GM12878 (cell line): ENCODE data around the gene CRB3. TPM values are rescaled to one million over a fixed set of nuclear protein-coding genes. Genes with fewer than 3 reads are reported as not detected.

Experiments used
- ATAC-seq: fragments of 200-7000 bp; cut with Tn5 transposase; 3 replicates; pipeline ENCODE4 v1.9.1; 2020; ENCODE audit warnings: mild to moderate bottlenecking, moderate library complexity
- BruUV-seq: library from RNA; stranded (reverse); fragments of 400-500 nt; replicated peaks from 2 replicates; lab custom pipeline; 2021; lab: Mats Ljungman, UMichigan
- CTCF ChIA-PET: fragments of 300-600 bp; sonication (Branson Sonifier 250); formaldehyde crosslinking; extraction: SDS; loops from one replicate; lab custom pipeline; 2021; ENCODE audit warnings: inconsistent platforms; lab: Yijun Ruan, JAX
- POLR2A ChIA-PET: fragments of 350-600 bp; formaldehyde crosslinking; extraction: SDS; loops from one replicate; lab custom pipeline; 2021; ENCODE audit warnings: inconsistent platforms; lab: Charles Lee
- RAD21 ChIA-PET: fragments of 300-600 bp; sonication (Branson Sonifier 250); formaldehyde crosslinking; loops from one replicate; lab custom pipeline; 2023; ENCODE audit warnings: antibody characterized with exemption; ENCODE audit not compliant: unreplicated experiment; lab: Charles Lee
- SMC1A ChIA-PET: fragments of 300-600 bp; sonication (Branson Sonifier 250); formaldehyde crosslinking; loops from one replicate; lab custom pipeline; 2023; ENCODE audit not compliant: unreplicated experiment, uncharacterized antibody; lab: Charles Lee
- DNase-seq: peaks from one replicate; pipeline ENCODE4 v3.0.0-alpha.2; 2011; ENCODE audit warnings: low read depth, low spot score
- FAIRE-seq: peaks from 3 replicates; lab custom pipeline; 2011; peaks lifted over from hg19 to GRCh38; lab: Jason Lieb, UNC
- H2AFZ ChIP-seq: 2 replicates; pipeline ENCODE4 v1.6.0; 2011; ENCODE audit warnings: low read depth, low read length, control low read depth; ENCODE audit not compliant: control insufficient read depth
- H3K27ac ChIP-seq: 2 replicates; pipeline ENCODE4 v1.5.1; 2011; ENCODE audit warnings: control low read depth; ENCODE audit not compliant: control insufficient read depth, insufficient read depth
- H3K27me3 ChIP-seq, 2 experiments: replicated peaks in 1 of 2; 2 replicates each; pipeline versions ENCODE4 v1.6.0 to v1.6.1; 2011; ENCODE audit warnings: low read length in 1 of 2; ENCODE audit not compliant: control insufficient read depth in 2 of 2, insufficient read depth in 2 of 2
- H3K36me3 ChIP-seq, 2 experiments: 2 replicates each; pipeline ENCODE4 v1.5.1; 2011; ENCODE audit warnings: low read length in 1 of 2; ENCODE audit not compliant: control insufficient read depth in 2 of 2, insufficient read depth in 2 of 2
- H3K4me1 ChIP-seq: 2 replicates; pipeline ENCODE4 v1.6.1; 2011; ENCODE audit warnings: mild to moderate bottlenecking, low read length, moderate library complexity, mixed read lengths; ENCODE audit not compliant: control insufficient read depth, insufficient read depth
- H3K4me2 ChIP-seq: 2 replicates; pipeline ENCODE4 v1.6.0; 2011; ENCODE audit warnings: control low read depth; ENCODE audit not compliant: control insufficient read depth, insufficient read depth
- H3K4me3 ChIP-seq: fragments of 200-600 bp; sonication (generic); 2 replicates; pipeline ENCODE4 v1.5.1; 2016
- H3K79me2 ChIP-seq: 2 replicates; pipeline ENCODE4 v1.6.0; 2011; ENCODE audit warnings: low read length; ENCODE audit not compliant: control insufficient read depth, insufficient read depth
- H3K9ac ChIP-seq: 2 replicates; pipeline ENCODE4 v1.8.0; 2011; ENCODE audit warnings: low read length, control low read depth, mixed read lengths; ENCODE audit not compliant: control insufficient read depth, insufficient read depth
- H3K9me3 ChIP-seq: replicated peaks from 3 replicates; pipeline ENCODE4 v1.5.1; 2011; ENCODE audit warnings: mild to moderate bottlenecking, low read length; ENCODE audit not compliant: control insufficient read depth, insufficient read depth
- H4K20me1 ChIP-seq: 2 replicates; pipeline ENCODE4 v1.6.0; 2011; ENCODE audit not compliant: control insufficient read depth, insufficient read depth
- BCLAF1 ChIP-seq: fragments of 450-650 bp; IDR thresholded peaks from 2 replicates; pipeline ENCODE4 v1.6.1; 2017; ENCODE audit warnings: antibody characterized with exemption, mild to moderate bottlenecking, moderate library complexity
- CREB1 ChIP-seq: IDR thresholded peaks from 2 replicates; pipeline ENCODE4 v1.6.1; 2012; ENCODE audit warnings: low read depth, mild to moderate bottlenecking, inconsistent platforms
- IKZF2 ChIP-seq, 2 experiments: fragments of 450-650 bp; IDR thresholded peaks; 2 replicates each; pipeline ENCODE4 v1.6.1; 2017; ENCODE audit warnings: mild to moderate bottlenecking in 2 of 2, moderate library complexity in 2 of 2
- LARP7 ChIP-seq: fragments of 450-650 bp; IDR thresholded peaks from 2 replicates; pipeline ENCODE4 v1.6.1; 2017; ENCODE audit warnings: mild to moderate bottlenecking
- MTA2 ChIP-seq: fragments of 450-650 bp; IDR thresholded peaks from 2 replicates; pipeline ENCODE4 v1.6.1; 2016; ENCODE audit warnings: low read depth, mild to moderate bottlenecking, moderate library complexity
- MYB ChIP-seq: fragments of 150-350 bp; IDR thresholded peaks from 2 replicates; pipeline ENCODE4 v1.6.1; 2014; ENCODE audit warnings: mild to moderate bottlenecking, low read depth, low read length, borderline replicate concordance
- NFYA ChIP-seq: IDR thresholded peaks from 2 replicates; pipeline ENCODE4 v1.6.1; 2011; ENCODE audit warnings: low read depth, mild to moderate bottlenecking, low read length, improper control_type of control experiment, borderline replicate concordance
- RAD21 ChIP-seq: IDR thresholded peaks from 2 replicates; pipeline ENCODE4 v1.6.1; 2011; ENCODE audit warnings: mild to moderate bottlenecking, low read depth, low read length, moderate library complexity; ENCODE audit not compliant: insufficient read depth
- RCOR1 ChIP-seq: conservative IDR thresholded peaks from 2 replicates; pipeline ENCODE4 v1.6.1; 2012; ENCODE audit warnings: low read depth, low read length, improper control_type of control experiment
- SMAD1 ChIP-seq: fragments of 450-650 bp; IDR thresholded peaks from 2 replicates; pipeline ENCODE4 v1.6.1; 2018; ENCODE audit warnings: mild to moderate bottlenecking, low read depth; ENCODE audit not compliant: partially characterized antibody
- SREBF2 ChIP-seq: IDR thresholded peaks from 2 replicates; pipeline ENCODE4 v1.6.1; 2012; ENCODE audit warnings: mild to moderate bottlenecking, low read length
- YY1 ChIP-seq: IDR thresholded peaks from 2 replicates; pipeline ENCODE4 v1.6.1; 2011; ENCODE audit warnings: low read depth, mild to moderate bottlenecking, low read length
- ZNF217 ChIP-seq: fragments of 450-650 bp; IDR thresholded peaks from 2 replicates; pipeline ENCODE4 v1.6.1; 2017; ENCODE audit warnings: antibody characterized with exemption, mild to moderate bottlenecking
- ZNF622 ChIP-seq: fragments of 450-650 bp; IDR thresholded peaks from 2 replicates; pipeline ENCODE4 v1.6.1; 2017; ENCODE audit warnings: mild to moderate bottlenecking, inconsistent platforms
- WGBS: methylation state at CpG from one replicate; pipeline ENCODE4 v1.1.6; 2016; ENCODE audit warnings: low lambda C conversion rate; ENCODE audit not compliant: insufficient replicate concordance, insufficient coverage; ENCODE audit errors: missing lambda C conversion rate; 5-methylcytosine and 5-hydroxymethylcytosine counted together
- in situ Hi-C: fragments of 300-500 bp; cut with MboI; formaldehyde crosslinking; loops from 9 replicates; pipeline ENCODE4 v1.14.3; 2018; ENCODE audit warnings: mixed read lengths
- intact Hi-C: fragments of 100-400 bp; cut with micrococcal nuclease; formaldehyde crosslinking; loops from one replicate; pipeline ENCODE4 v1.14.2; 2022; ENCODE audit not compliant: unreplicated experiment
- polyA plus RNA-seq, 11 experiments: library from polyadenylated mRNA; depleted of rRNA in 4 of 11; unstranded in 6 of 11; stranded (reverse) in 5 of 11; fragments of >200 nt; fragmentation: Nextera tagmentation in 4 of 11; fragmentation: Illumina TruSeq in 1 of 11; extraction: Ambion mirVana in 4 of 11; extraction: Trizol in 1 of 11; gene quantifications; 1 replicate in 1 of 11; 2 replicates in 10 of 11; pipeline versions ENCODE4 v1.2.1 to v1.2.3, GENCODE V29; 2011 to 2016; ENCODE audit warnings: inconsistent platforms in 2 of 11, missing spikeins in 2 of 11, low read depth in 1 of 11
- total RNA-seq, 4 experiments: library from RNA; depleted of rRNA in 3 of 4; stranded (reverse); fragments of >200 nt in 3 of 4; fragmentation: Illumina TruSeq in 1 of 4; extraction: Trizol in 1 of 4; gene quantifications; 2 replicates each; pipeline versions ENCODE4 v1.2.1 to v1.2.3, GENCODE V29; 2013 to 2021
- TF ChIP-seq, protein P1 (sequence below): fragments of 450-650 bp; IDR thresholded peaks from 2 replicates; pipeline ENCODE4 v1.6.1; 2016; ENCODE audit warnings: mild to moderate bottlenecking

CRB3 gene
- total and polyA plus RNA-seq, 10 of the 15 experiments (the other 5 are each of a cell fraction or from before 2014, with no cell fraction given), result 0.11 to 1.9 (median 0.98) TPM; not detected in 1

DNA sequence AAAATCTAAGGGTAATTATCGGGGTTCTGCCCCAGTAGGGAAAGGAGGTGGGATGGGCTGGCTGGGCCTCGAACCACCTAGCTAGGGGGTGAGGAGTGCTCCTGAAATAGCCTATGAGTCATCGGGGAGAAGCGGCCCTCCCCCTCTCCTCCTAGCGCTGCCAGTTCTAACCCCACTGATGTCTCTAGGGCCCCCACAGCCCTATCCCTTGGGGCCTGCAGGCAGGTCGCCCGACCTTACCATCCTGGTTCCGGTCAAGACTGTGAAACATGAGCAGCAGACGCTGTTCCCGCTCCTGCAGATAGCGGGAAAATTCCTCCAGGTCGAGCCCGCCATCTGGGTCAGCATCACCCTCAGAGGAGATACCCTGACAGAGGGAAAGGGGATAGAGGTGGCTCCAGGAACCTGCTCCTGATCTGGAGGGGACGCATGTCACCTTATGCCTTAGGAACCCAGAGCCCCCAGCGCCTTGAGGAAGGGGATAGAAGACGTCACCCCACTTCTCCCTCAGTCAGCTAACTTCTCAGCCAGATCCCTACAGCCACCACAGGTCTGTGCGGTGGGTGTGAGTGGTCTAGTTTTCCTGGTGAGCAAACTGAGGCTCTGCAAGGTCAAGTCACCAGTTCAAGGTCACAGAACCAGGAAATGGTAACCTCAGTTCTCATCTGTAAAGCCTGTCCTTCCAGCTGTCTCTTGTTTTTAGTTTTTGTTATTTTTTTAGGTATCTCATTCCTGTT, 5.9 kb upstream of the CRB3 start (continued):
- TF ChIP-seq BCLAF1, result no peak
- no peak for TF ChIP-seq ZNF622
- TF ChIP-seq MYB, result no peak

DNA sequence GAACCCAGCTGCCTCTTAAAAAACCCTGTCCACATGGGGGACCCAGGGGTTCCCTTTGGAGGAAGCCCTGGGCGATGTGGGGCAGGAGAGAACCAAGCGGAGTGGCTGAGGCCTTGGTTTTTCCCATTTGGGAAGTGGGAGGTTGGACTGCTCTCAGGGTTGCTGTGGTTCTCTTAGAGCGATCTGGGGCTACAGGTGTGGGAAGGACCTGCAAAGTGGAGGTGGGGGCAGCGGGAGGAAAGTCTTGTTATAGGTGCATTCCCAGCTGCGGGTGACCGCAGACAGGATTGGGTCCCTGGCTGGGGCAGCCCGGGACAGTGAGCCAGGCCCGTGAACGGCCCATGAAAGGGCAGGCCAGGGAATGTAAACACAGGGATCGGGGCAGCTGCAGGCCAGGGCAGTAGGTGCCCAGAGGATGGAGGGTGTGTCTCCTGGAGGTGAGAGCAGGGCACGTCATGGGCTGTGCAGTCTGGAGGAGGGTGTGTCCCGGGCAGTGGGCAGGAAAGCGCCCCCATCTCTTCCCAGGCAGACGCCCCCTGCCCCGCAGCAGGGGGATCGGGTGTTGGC, 5.3 kb upstream of the CRB3 start:
- peak overlapping the region; percentile 82 for H3K9ac ChIP-seq
- TF ChIP-seq, protein P1, sequence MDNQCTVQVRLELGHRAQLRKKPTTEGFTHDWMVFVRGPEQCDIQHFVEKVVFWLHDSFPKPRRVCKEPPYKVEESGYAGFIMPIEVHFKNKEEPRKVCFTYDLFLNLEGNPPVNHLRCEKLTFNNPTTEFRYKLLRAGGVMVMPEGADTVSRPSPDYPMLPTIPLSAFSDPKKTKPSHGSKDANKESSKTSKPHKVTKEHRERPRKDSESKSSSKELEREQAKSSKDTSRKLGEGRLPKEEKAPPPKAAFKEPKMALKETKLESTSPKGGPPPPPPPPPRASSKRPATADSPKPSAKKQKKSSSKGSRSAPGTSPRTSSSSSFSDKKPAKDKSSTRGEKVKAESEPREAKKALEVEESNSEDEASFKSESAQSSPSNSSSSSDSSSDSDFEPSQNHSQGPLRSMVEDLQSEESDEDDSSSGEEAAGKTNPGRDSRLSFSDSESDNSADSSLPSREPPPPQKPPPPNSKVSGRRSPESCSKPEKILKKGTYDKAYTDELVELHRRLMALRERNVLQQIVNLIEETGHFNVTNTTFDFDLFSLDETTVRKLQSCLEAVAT, result peak; percentile 74
- TF ChIP-seq CREB1 (no peak), IKZF2 (IDR thresholded peaks at IDR 0.05) (peak in 1 of 2 experiments; percentile 33; a peak in 2 of 4 replicates), NFYA (no peak), SREBF2 (no peak), SMAD1 (no peak), LARP7 (peak; percentile 36; the same call in 1 of the 2 replicates), RAD21 (no peak), YY1 (no peak), ZNF217 (peak; percentile 15; the same call in 1 of the 2 replicates), RCOR1 (no peak), MTA2 (no peak)

More for the DNA sequence above, 5.3 kb upstream of the CRB3 start:
- DNase-seq (no peak), FAIRE-seq (no peak), ATAC-seq (peak; percentile 22)
- intact Hi-C loops, result loop anchor here (2.0 kb wide), 1 partner anchor 46 kb away; no protein-coding TSS in a partner anchor
- in situ Hi-C loops, result no loop called here
- Histone ChIP-seq H4K20me1 (no peaks in the 10 kb centered on the region), H3K27me3 (no peaks in the 10 kb centered on the region), H3K36me3 (peaks cover 10 to 24% of the 10 kb centered on the region in 2 experiments; a peak in 3 of 4 replicates), H3K4me2 (peak overlapping the region; percentile 95), H3K79me2 (peaks cover 18% of the 10 kb centered on the region), H2AFZ (no peak overlapping the region; the same call in 1 of the 2 replicates), H3K4me3 (peak overlapping the region; percentile 80), H3K27ac (peak overlapping the region; percentile 94), H3K4me1 (peaks cover 10% of the 10 kb centered on the region), H3K9me3 (peaks cover 17% of the 10 kb centered on the region; the same call in 2 of the 3 replicates)
- no TSS peak for BruUV-seq
- POLR2A ChIA-PET, result interaction anchor here (1.0 to 1.8 kb wide), 3 partner anchors 22 to 34 kb away, joined by 3 to 10 read pairs (median 8); partner anchors contain the start of genes DENND1C and KHSRP
- CTCF ChIA-PET, result interaction anchor here (0.6 to 2.0 kb wide), 5 partner anchors 23 to 412 kb away, joined by 3 to 8 read pairs (median 5); partner anchors contain the start of gene DENND1C
- SMC1A ChIA-PET, result interaction anchor here (0.7 to 1.7 kb wide), 7 partner anchors 10 to 279 kb away, joined by 3 to 5 read pairs (median 3); partner anchors contain the start of gene GPR108
- RAD21 ChIA-PET, result interaction anchor here (0.6 to 2.1 kb wide), 8 partner anchors 22 to 403 kb away, joined by 3 to 11 read pairs (median 3); partner anchors contain the start of genes CLPP, DENND1C, GTF2F1 and KHSRP
- 3% methylated on average over 16 of the region's 16 CpGs for WGBS
